SKM-1 treated with dmso at 0.1 percent for 144 hours (cell line): ENCODE results near the gene ACOX1.
"Not testable (repeated sequence)": the region's sequence is repeated elsewhere in the genome, so short reads cannot be mapped to it uniquely, and the experiment has no call there.

Experiments used
- DNase-seq: peaks from one replicate; lab custom pipeline; 2025; ENCODE audit not compliant: unreplicated experiment; lab: John Stamatoyannopoulos, UW

ACOX1 gene

GRCh38 chr17:75983501-75984181, 4.7 kb upstream of the ACOX1 start:
- DNase-seq, result no peak

- no peak for DNase-seq
Measured at GRCh38 chr17:75981019-75981615, 2.2 kb upstream of the ACOX1 start.

- no peak for DNase-seq
Measured at GRCh38 chr17:75980188-75981018, 1.4 kb upstream of the ACOX1 start.

- no peak for DNase-seq
Measured at GRCh38 chr17:75979705-75980187, 780 bp upstream of the ACOX1 start.

- no peak for DNase-seq
Measured at GRCh38 chr17:75976175-75976848, 2.7 kb downstream of the ACOX1 start.

GRCh38 chr17:75975757-75976174, 3.2 kb downstream of the ACOX1 start:
- no peak for DNase-seq

GRCh38 chr17:75975187-75975586, 3.8 kb downstream of the ACOX1 start:
- not testable (repeated sequence) for DNase-seq

- no peak for DNase-seq
Measured at GRCh38 chr17:75970626-75971025, 8.3 kb downstream of the ACOX1 start.

- peak; percentile 33 for DNase-seq
Measured at GRCh38 chr17:75970011-75970523, 8.9 kb downstream of the ACOX1 start.

- DNase-seq, result not testable (repeated sequence)
Measured at GRCh38 chr17:75969044-75969443, 9.9 kb downstream of the ACOX1 start.

- no peak for DNase-seq
Measured at GRCh38 chr17:75965468-75965867, 13.5 kb downstream of the ACOX1 start.

- no peak for DNase-seq
Measured at GRCh38 chr17:75959839-75960511, 19.0 kb downstream of the ACOX1 start.

GRCh38 chr17:75959051-75959838, 19.7 kb downstream of the ACOX1 start:
- DNase-seq, result no peak

- DNase-seq, result no peak
Measured at GRCh38 chr17:75950855-75951554, 28.0 kb downstream of the ACOX1 start.

GRCh38 chr17:75950421-75950820, 28.5 kb downstream of the ACOX1 start:
- no peak for DNase-seq

- no peak for DNase-seq
Measured at GRCh38 chr17:75945211-75945610, 33.8 kb downstream of the ACOX1 start.

- no peak for DNase-seq
Measured at GRCh38 chr17:75943491-75943890, 35.5 kb downstream of the ACOX1 start.

- no peak for DNase-seq
Measured at GRCh38 chr17:75942473-75942872, 36.5 kb downstream of the ACOX1 start.

GRCh38 chr17:75941442-75941819, 37.5 kb downstream of the ACOX1 start:
- DNase-seq, result no peak
